OCI-LY7 (cell line): ENCODE measurements around the gene CTNNBIP1. TPM values are rescaled to one million over a fixed set of nuclear protein-coding genes. Genes with fewer than 3 reads are reported as not detected.

Source experiments
- BruUV-seq: library from RNA; stranded (reverse); fragments of 400-500 nt; replicated peaks from 2 replicates; lab custom pipeline; 2021; lab: Mats Ljungman, UMichigan
- CTCF ChIA-PET: fragments of 300-600 bp; sonication (Branson Sonifier 250); formaldehyde crosslinking; loops from one replicate; lab custom pipeline; 2022; ENCODE audit warnings: antibody characterized with exemption; ENCODE audit not compliant: unreplicated experiment; lab: Charles Lee
- POLR2A ChIA-PET: fragments of 300-600 bp; sonication (Branson Sonifier 250); formaldehyde crosslinking; loops from one replicate; lab custom pipeline; 2022; ENCODE audit warnings: antibody characterized with exemption; lab: Charles Lee
- DNase-seq: peaks from one replicate; pipeline ENCODE4 v3.0.0-alpha.2; 2015; ENCODE audit warnings: low spot score
- H2AFZ ChIP-seq: fragments of 200-600 bp; sonication (generic), shearing (Covaris generic); 2 replicates; pipeline ENCODE4 v1.6.1; 2014; ENCODE audit warnings: mild to moderate bottlenecking, antibody characterized with exemption, low read length, moderate library complexity
- H3K27ac ChIP-seq: fragments of 200-600 bp; sonication (generic); 2 replicates; pipeline ENCODE4 v1.5.1; 2014; ENCODE audit warnings: mixed run types, low read depth, mild to moderate bottlenecking, moderate library complexity, low read length, inconsistent platforms; ENCODE audit not compliant: poor library complexity, severe bottlenecking
- H3K36me3 ChIP-seq: fragments of 200-600 bp; sonication (generic); 2 replicates; pipeline ENCODE4 v1.6.1; 2014; ENCODE audit warnings: mild to moderate bottlenecking, antibody characterized with exemption, low read length, moderate library complexity, mixed read lengths; ENCODE audit not compliant: insufficient read depth
- H3K4me1 ChIP-seq: fragments of 200-600 bp; sonication (generic); 2 replicates; pipeline ENCODE4 v1.5.1; 2014; ENCODE audit warnings: mild to moderate bottlenecking, low read length; ENCODE audit not compliant: insufficient read depth, poor library complexity, severe bottlenecking
- H3K4me2 ChIP-seq: fragments of 200-600 bp; sonication (generic); 2 replicates; pipeline ENCODE4 v1.6.1; 2014; ENCODE audit warnings: mild to moderate bottlenecking, low read length
- H3K4me3 ChIP-seq: fragments of 200-600 bp; sonication (generic); 2 replicates; pipeline ENCODE4 v1.5.1; 2014; ENCODE audit warnings: mild to moderate bottlenecking, low read depth, low read length; ENCODE audit not compliant: poor library complexity, severe bottlenecking
- H3K79me2 ChIP-seq: fragments of 200-600 bp; sonication (generic); 2 replicates; pipeline ENCODE4 v1.6.1; 2016; ENCODE audit warnings: low read depth, mild to moderate bottlenecking, low read length, moderate library complexity, mixed read lengths; ENCODE audit not compliant: insufficient read depth
- H3K9me2 ChIP-seq: fragments of 200-600 bp; sonication (generic); 2 replicates; pipeline ENCODE4 v1.6.1; 2016; ENCODE audit warnings: mild to moderate bottlenecking, low read length, mixed read lengths; ENCODE audit not compliant: insufficient read depth
- H3K9me3 ChIP-seq: fragments of 200-600 bp; sonication (generic); 2 replicates; pipeline ENCODE4 v1.6.1; 2014; ENCODE audit warnings: mild to moderate bottlenecking, mixed run types, low read length, mixed read lengths
- H4K20me1 ChIP-seq: fragments of 200-600 bp; sonication (generic); 2 replicates; pipeline ENCODE4 v1.6.1; 2014; ENCODE audit warnings: mild to moderate bottlenecking, antibody characterized with exemption, low read length, moderate library complexity, mixed read lengths; ENCODE audit not compliant: insufficient read depth
- EZH2phosphoT487 ChIP-seq: fragments of 200-600 bp; sonication (generic); IDR thresholded peaks from 2 replicates; pipeline ENCODE4 v1.6.1; 2018; ENCODE audit warnings: low read depth, borderline replicate concordance, mild to moderate bottlenecking, mixed run types, antibody characterized with exemption, low read length, moderate library complexity, mixed read lengths
- intact Hi-C: fragments of 100-400 bp; cut with micrococcal nuclease; formaldehyde crosslinking; loops from one replicate; pipeline ENCODE4 v1.10.0; 2022; ENCODE audit not compliant: unreplicated experiment
- total RNA-seq, 2 experiments: library from RNA; depleted of rRNA in 1 of 2; stranded (reverse); fragments of >200 nt in 1 of 2; shearing (Covaris generic) in 1 of 2; gene quantifications; 2 replicates each; pipeline ENCODE4 v1.2.3, GENCODE V29; 2014 to 2022
- TF ChIP-seq, protein P1 (sequence below): fragments of 200-600 bp; sonication (generic); conservative IDR thresholded peaks from 2 replicates; pipeline ENCODE4 v1.5.1; 2014; ENCODE audit warnings: mild to moderate bottlenecking, antibody characterized with exemption, low read length, moderate library complexity, mixed read lengths

The CTNNBIP1 gene
- total RNA-seq, 2 experiments from 2014 or later = 14.7 to 17.4 TPM

DNA sequence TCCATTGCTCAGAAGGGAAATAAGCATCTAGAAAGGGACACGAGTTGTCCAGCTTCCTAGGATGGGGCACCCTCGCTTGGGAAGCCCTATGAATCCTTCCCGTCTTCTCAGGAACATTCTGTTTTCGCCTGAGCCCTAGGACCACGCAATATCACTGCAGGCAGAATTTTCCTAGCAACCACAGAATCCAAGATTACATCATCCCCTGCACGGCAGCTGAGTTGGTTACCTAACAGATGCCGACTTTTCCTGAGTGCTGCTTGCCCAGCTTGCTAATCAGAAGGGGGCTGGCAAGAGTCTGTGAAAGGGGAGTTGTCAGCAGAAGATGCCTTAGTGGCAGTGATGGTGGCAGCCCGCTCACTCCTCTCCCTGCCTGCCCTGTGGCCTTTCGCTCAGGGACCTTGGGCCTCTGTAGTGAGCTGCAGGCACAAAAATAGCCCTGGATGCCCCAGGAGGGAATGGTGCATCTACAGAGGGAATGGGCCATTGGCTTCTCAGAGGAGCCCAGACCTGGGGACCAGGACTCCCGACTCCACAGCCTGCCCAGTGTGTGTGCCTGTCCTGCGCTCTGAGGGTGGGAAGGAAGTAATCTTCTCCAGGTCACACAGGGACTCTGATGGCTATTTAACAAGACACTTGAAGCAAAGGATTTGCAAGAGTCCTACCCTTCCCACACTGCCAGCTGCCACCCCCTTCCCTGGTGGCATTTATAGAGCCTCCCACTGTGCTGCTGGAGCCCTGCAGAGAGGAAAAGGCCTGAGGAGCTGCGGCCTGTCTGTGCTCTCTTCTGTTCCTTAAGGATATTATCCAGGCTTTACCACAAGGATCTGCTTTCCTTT lies 57.4 kb downstream of the CTNNBIP1 start:
- CTCF ChIA-PET = interaction anchor here (1.3 kb wide), 1 partner anchor 67 kb away, joined by 4 read pairs; no protein-coding TSS in a partner anchor
- no peak overlapping the region for H3K27ac ChIP-seq
- BruUV-seq = no TSS peak

GRCh38 chr1:9852004-9852403 lies 58.1 kb downstream of the CTNNBIP1 start:
- H3K9me2 ChIP-seq = no peaks in the 10 kb centered on the region
- peak overlapping the region; percentile 82 for H3K4me2 ChIP-seq
- H3K4me3 ChIP-seq = peak overlapping the region; percentile 73
- peaks cover 52% of the 10 kb centered on the region for H3K4me1 ChIP-seq
- no peak for DNase-seq
- peaks cover 13% of the 10 kb centered on the region for H3K9me3 ChIP-seq
- TF ChIP-seq, protein P1, sequence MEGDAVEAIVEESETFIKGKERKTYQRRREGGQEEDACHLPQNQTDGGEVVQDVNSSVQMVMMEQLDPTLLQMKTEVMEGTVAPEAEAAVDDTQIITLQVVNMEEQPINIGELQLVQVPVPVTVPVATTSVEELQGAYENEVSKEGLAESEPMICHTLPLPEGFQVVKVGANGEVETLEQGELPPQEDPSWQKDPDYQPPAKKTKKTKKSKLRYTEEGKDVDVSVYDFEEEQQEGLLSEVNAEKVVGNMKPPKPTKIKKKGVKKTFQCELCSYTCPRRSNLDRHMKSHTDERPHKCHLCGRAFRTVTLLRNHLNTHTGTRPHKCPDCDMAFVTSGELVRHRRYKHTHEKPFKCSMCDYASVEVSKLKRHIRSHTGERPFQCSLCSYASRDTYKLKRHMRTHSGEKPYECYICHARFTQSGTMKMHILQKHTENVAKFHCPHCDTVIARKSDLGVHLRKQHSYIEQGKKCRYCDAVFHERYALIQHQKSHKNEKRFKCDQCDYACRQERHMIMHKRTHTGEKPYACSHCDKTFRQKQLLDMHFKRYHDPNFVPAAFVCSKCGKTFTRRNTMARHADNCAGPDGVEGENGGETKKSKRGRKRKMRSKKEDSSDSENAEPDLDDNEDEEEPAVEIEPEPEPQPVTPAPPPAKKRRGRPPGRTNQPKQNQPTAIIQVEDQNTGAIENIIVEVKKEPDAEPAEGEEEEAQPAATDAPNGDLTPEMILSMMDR = no peak
- TF ChIP-seq EZH2phosphoT487 = no peak
- H3K36me3 ChIP-seq = peaks cover 29% of the 10 kb centered on the region
- ChIA-PET CTCF (no interaction called here), POLR2A (interaction anchor here (2.4 kb wide), 1 partner anchor 66 kb away, joined by 10 read pairs; no protein-coding TSS in a partner anchor)
- BruUV-seq = no TSS peak
- H3K79me2 ChIP-seq = peaks cover 13% of the 10 kb centered on the region; the same call in 1 of the 2 replicates
- no peak overlapping the region for H2AFZ ChIP-seq
- intact Hi-C loops = no loop called here
- no peaks in the 10 kb centered on the region for H4K20me1 ChIP-seq
- peak overlapping the region; percentile 98 for H3K27ac ChIP-seq

More for the DNA sequence above, 57.4 kb downstream of the CTNNBIP1 start:
- no peak for TF ChIP-seq EZH2phosphoT487
- TF ChIP-seq, protein P1 = no peak
- Histone ChIP-seq H3K9me3 (peaks cover 13% of the 10 kb centered on the region), H3K9me2 (no peaks in the 10 kb centered on the region), H2AFZ (no peak overlapping the region), H3K4me2 (peak overlapping the region; percentile 82), H3K79me2 (peaks cover 13% of the 10 kb centered on the region; the same call in 1 of the 2 replicates), H4K20me1 (no peaks in the 10 kb centered on the region), H3K4me3 (peak overlapping the region; percentile 73), H3K4me1 (peaks cover 46% of the 10 kb centered on the region), H3K36me3 (peaks cover 29% of the 10 kb centered on the region)
- POLR2A ChIA-PET = interaction anchor here (0.7 to 2.4 kb wide), 2 partner anchors 66 to 68 kb away, joined by 3 to 10 read pairs; no protein-coding TSS in a partner anchor
- intact Hi-C loops = no loop called here
- DNase-seq = no peak
